Upper lobe of right lung (tissue), 1 donor: ENCODE results near the gene KCND3. TPM values are rescaled to one million over a fixed set of nuclear protein-coding genes. Genes with fewer than 3 reads are reported as not detected.
A peak's percentile ranks its signal among the peaks of the same experiment; 100 is the strongest.

Experiments
- ATAC-seq: fragments of 200-7000 bp; cut with Tn5 transposase; one replicate; pipeline ENCODE4 v1.9.1; 2020; ENCODE audit warnings: mild to moderate bottlenecking, moderate library complexity
- DNase-seq: peaks from one replicate; pipeline ENCODE4 v3.0.0-alpha.2; 2020
- H3K27ac ChIP-seq: fragments of 200-600 bp; one replicate; pipeline ENCODE4 v1.8.0; 2022
- H3K27me3 ChIP-seq: fragments of 200-600 bp; one replicate; pipeline ENCODE4 v1.8.0; 2022; ENCODE audit warnings: mild to moderate bottlenecking
- H3K36me3 ChIP-seq: fragments of 200-600 bp; one replicate; pipeline ENCODE4 v1.8.0; 2022
- H3K4me1 ChIP-seq: fragments of 200-600 bp; one replicate; pipeline ENCODE4 v1.8.0; 2022
- H3K4me3 ChIP-seq: fragments of 200-600 bp; one replicate; pipeline ENCODE4 v1.8.0; 2022; ENCODE audit warnings: mild to moderate bottlenecking
- H3K9me3 ChIP-seq: fragments of 200-600 bp; one replicate; pipeline ENCODE4 v1.8.0; 2022
- CTCF ChIP-seq: fragments of 200-600 bp; IDR thresholded peaks from one replicate; pipeline ENCODE4 v1.8.0; 2022; ENCODE audit warnings: antibody characterized with exemption
- intact Hi-C: fragments of 100-400 bp; cut with DNase I; formaldehyde crosslinking; loops from one replicate; pipeline ENCODE4 v1.11.0; 2022
- total RNA-seq: library from RNA; stranded (reverse); fragmentation: NEBNext Ultra II Directional; extraction: Animal tissue kit (Norgen Biotek cat#: 25700); gene quantifications from one replicate; pipeline ENCODE4 v1.2.1, GENCODE V29; 2021
- donor health status: DM: no; HTN: yes; CAD: no; lungs with severe emphysema.

Gene KCND3
- total RNA-seq, 1 donor from 2014 or later: 6.3 TPM

DNA sequence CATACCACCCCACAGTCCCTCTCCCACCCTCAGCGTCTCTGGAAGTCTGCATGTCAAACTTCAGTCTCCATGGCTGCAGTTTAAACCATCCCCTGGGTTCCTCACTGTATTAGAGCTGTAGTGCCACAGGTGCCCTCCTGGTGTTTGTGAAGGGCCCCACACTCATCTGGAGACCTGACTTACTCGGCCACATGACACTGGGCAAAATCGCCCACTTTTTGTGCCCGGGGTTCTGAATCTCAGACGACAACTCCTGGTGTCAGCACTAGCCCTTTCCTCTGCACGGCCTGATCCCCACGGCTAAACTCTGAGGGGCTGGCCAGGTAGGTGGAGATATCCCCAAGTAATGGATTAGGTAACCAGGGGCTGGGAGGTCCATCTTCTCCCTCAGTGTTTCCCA lies 256.8 kb downstream of the KCND3 start:
- intact Hi-C loops: no loop called here
- no peak for TF ChIP-seq CTCF
- Histone ChIP-seq H3K4me1 (peaks cover 21% of the 10 kb centered on the region), H3K36me3 (no peaks in the 10 kb centered on the region), H3K27ac (peak overlapping the region; percentile 78), H3K9me3 (no peaks in the 10 kb centered on the region), H3K4me3 (no peak overlapping the region), H3K27me3 (no peaks in the 10 kb centered on the region)
- ATAC-seq (no peak), DNase-seq (no peak)

DNA sequence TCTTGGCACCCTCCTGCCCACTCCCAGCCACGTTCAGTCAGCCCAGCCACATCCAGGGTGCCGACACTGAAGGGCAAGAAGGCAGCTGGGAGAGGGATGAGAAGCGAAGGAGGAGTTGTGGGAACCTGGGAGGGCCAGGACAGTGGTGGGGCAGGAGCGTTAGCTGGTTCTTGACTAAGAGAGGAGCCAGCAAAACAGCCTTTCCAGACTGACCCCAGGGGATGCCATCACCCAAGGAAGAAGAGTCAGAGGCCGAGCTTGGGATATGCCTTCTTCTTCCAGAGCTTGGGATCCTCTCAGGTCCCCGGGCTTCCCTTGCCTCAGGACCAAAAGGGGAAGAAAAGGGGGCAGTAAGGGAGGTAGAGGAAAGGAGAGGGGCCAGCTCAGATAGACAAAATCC lies 257.5 kb downstream of the KCND3 start:
- Histone ChIP-seq H3K9me3 (no peaks in the 10 kb centered on the region), H3K27me3 (no peaks in the 10 kb centered on the region), H3K36me3 (no peaks in the 10 kb centered on the region), H3K4me1 (peaks cover 14% of the 10 kb centered on the region), H3K27ac (no peak overlapping the region), H3K4me3 (no peak overlapping the region)
- DNase-seq: no peak
- TF ChIP-seq CTCF: no peak
- intact Hi-C loops: no loop called here
- ATAC-seq: no peak

DNA sequence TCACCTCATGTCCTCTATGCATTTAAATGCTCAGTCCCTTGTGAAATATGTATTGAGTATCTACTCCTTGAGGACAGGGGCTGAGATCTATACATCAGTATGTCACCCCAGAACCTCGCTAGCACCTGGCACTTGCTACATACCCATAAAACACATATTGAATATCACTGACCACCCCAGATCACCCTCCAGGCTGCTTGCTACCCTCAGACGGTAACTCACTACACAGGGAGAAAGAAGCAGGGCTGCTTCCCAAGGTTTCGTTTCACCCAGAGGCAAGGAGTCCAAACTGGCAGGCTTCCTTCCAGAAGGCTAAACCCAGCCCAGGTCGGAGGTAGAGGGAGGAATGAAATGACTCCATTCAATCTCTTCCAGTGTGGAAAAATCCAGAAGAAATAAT lies 258.8 kb downstream of the KCND3 start:
- Histone ChIP-seq H3K4me1 (peaks cover 7% of the 10 kb centered on the region), H3K4me3 (no peak overlapping the region), H3K27me3 (no peaks in the 10 kb centered on the region), H3K36me3 (no peaks in the 10 kb centered on the region), H3K27ac (no peak overlapping the region), H3K9me3 (no peaks in the 10 kb centered on the region)
- no peak for TF ChIP-seq CTCF
- DNase-seq: no peak
- intact Hi-C loops: no loop called here
- no peak for ATAC-seq

DNA sequence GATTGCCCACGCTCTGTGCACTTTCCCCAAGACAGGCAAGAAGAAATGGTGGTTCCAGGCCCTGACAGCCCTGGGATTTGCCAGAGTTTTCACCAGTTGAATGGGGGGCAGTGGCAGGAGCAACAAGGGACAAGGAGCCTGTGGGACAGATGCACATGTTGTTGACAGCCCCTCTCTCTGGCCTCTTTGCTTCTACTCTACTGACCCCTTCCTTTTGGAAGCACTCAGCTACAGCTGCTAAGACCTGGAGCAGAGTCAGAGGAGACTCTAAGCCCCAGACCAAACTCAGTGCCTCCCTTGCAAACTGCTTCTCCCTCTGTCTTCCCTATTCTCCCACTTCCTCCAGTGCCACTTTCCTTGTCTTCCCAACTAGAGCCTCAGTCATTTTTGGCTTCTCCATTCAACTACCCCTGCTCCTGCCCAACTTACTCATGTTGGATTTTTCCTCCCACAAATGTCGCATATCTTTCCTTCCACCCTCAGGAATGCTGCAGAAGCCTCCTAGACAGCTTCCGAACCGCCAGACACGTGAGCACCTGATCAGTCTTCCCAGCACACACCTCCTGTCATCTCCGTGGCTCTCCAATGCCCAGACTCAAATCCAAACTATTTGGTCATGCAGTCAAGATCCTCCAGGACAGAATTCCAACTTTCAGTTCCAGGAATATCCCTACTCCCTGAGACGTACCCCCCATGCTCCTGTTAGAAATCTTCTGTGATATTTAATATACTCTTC lies 259.4 kb downstream of the KCND3 start:
- Histone ChIP-seq H3K9me3 (no peaks in the 10 kb centered on the region), H3K4me1 (peaks cover 7% of the 10 kb centered on the region), H3K27me3 (no peaks in the 10 kb centered on the region), H3K4me3 (no peak overlapping the region), H3K36me3 (no peaks in the 10 kb centered on the region), H3K27ac (no peak overlapping the region)
- TF ChIP-seq CTCF: no peak
- intact Hi-C loops: no loop called here
- DNase-seq (no peak), ATAC-seq (no peak)

DNA sequence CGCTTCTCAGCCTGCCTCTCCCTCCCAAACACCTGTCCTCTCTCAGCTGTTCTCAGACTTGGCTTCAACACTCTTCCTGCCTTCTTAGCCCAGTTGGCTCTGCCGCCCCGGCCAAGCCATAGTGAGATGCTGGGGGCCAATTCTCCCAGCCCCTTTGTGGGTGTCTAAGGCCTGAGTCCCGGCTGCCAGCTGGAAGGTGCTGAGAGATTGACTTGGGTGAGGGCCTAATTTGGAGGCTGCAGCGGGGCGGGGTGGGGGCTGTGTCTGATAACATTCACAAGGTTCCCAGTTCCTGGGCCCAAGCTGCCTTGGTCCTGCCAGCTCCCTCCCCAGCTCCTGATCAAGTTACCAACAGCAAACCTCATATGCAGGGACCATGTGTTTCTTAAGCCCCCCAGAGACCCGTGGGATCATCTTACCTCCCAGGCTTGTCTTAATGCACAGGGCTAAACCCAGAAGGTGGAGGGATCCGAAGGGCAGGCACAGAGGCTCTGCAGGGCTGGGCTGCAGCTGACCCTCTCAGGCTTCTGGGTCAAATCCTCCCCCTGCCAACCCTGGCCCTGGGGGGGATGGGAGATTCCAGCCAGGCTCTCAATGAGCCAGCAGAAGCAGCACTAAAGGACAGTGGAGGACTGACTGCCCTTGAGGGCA lies 260.1 kb downstream of the KCND3 start:
- Histone ChIP-seq H3K9me3 (no peaks in the 10 kb centered on the region), H3K4me3 (no peak overlapping the region), H3K36me3 (no peaks in the 10 kb centered on the region), H3K27me3 (no peaks in the 10 kb centered on the region), H3K4me1 (peaks cover 7% of the 10 kb centered on the region), H3K27ac (no peak overlapping the region)
- TF ChIP-seq CTCF: no peak
- DNase-seq: no peak
- intact Hi-C loops: no loop called here
- ATAC-seq: no peak
